CD14-positive monocyte (primary cell): Measurements from ENCODE around the gene PPP1R16B. TPM values are rescaled to one million over a fixed set of nuclear protein-coding genes. Genes with fewer than 3 reads are reported as not detected.

Source experiments
- DNase-seq, 3 donors: peaks; one replicate each; pipeline ENCODE4 v3.0.0-alpha.2; 2011 to 2022
- H2AFZ ChIP-seq: 2 replicates; pipeline ENCODE4 v1.6.0; 2012; ENCODE audit warnings: mild to moderate bottlenecking, low read depth, low read length, inconsistent platforms; ENCODE audit not compliant: insufficient read depth, poor library complexity, severe bottlenecking
- H3K27ac ChIP-seq, 2 donors: 1 replicate in 1 of 2; 2 replicates in 1 of 2; pipeline ENCODE4 v1.5.1; 2012 to 2013; ENCODE audit warnings: low read length in 2 of 2, control low read depth in 1 of 2, inconsistent platforms in 1 of 2, low read depth in 1 of 2, mild to moderate bottlenecking in 1 of 2
- H3K27me3 ChIP-seq, 2 donors: one replicate each; pipeline versions ENCODE4 v1.6.0 to v1.6.1; 2011 to 2013; ENCODE audit warnings: low read length in 2 of 2; ENCODE audit not compliant: control insufficient read depth in 2 of 2, insufficient read depth in 2 of 2
- H3K36me3 ChIP-seq, 2 donors: replicated peaks in 1 of 2; 1 replicate in 1 of 2; 2 replicates in 1 of 2; pipeline versions ENCODE4 v1.5.1 to v1.6.1; 2012 to 2013; ENCODE audit warnings: low read length in 2 of 2, control low read depth in 1 of 2, inconsistent platforms in 1 of 2, mild to moderate bottlenecking in 1 of 2; ENCODE audit not compliant: insufficient read depth in 2 of 2, control insufficient read depth in 1 of 2
- H3K4me1 ChIP-seq, 2 donors: 1 replicate in 1 of 2; 2 replicates in 1 of 2; pipeline versions ENCODE4 v1.5.1 to v1.6.1; 2012 to 2013; ENCODE audit warnings: low read length in 2 of 2, control low read depth in 1 of 2, inconsistent platforms in 1 of 2, mild to moderate bottlenecking in 1 of 2, moderate library complexity in 1 of 2; ENCODE audit not compliant: insufficient read depth in 2 of 2, control insufficient read depth in 1 of 2
- H3K4me2 ChIP-seq: replicated peaks from 2 replicates; pipeline ENCODE3; 2012; ENCODE audit warnings: low read length, moderate library complexity, mild to moderate bottlenecking; ENCODE audit not compliant: poor library complexity, severe bottlenecking; ENCODE audit errors: extremely low read depth
- H3K4me3 ChIP-seq, 3 experiments: fragments of 200-600 bp in 1 of 3; sonication (generic) in 1 of 3; replicated peaks in 1 of 3; 1 replicate in 2 of 3; 2 replicates in 1 of 3; pipeline ENCODE4 v1.5.1; 2011 to 2013; ENCODE audit warnings: low read length in 3 of 3, mild to moderate bottlenecking in 3 of 3, control low read depth in 2 of 3, low read depth in 2 of 3, inconsistent platforms in 1 of 3, moderate library complexity in 1 of 3
- H3K79me2 ChIP-seq: 2 replicates; pipeline ENCODE4 v1.6.0; 2012; ENCODE audit warnings: mild to moderate bottlenecking, control low read depth, inconsistent platforms, low read length, moderate library complexity; ENCODE audit not compliant: insufficient read depth
- H3K9ac ChIP-seq: 2 replicates; pipeline ENCODE4 v1.6.0; 2017; ENCODE audit warnings: low read length, mild to moderate bottlenecking; ENCODE audit not compliant: insufficient read depth, poor library complexity, severe bottlenecking
- H3K9me3 ChIP-seq, 2 donors: replicated peaks in 1 of 2; 1 replicate in 1 of 2; 2 replicates in 1 of 2; pipeline versions ENCODE4 v1.5.1 to v1.6.1; 2012 to 2013; ENCODE audit warnings: low read length in 2 of 2, control low read depth in 1 of 2; ENCODE audit not compliant: control insufficient read depth in 1 of 2, insufficient read depth in 1 of 2
- H4K20me1 ChIP-seq: 2 replicates; pipeline ENCODE4 v1.6.0; 2012; ENCODE audit warnings: mild to moderate bottlenecking, low read length, control low read depth, moderate library complexity; ENCODE audit not compliant: insufficient read depth
- H3K27ac Mint-ChIP-seq, 7 donors: one replicate each; pipeline ENCODE4 v1.8.0; 2020; ENCODE audit warnings: mild to moderate bottlenecking in 7 of 7, mixed read lengths in 7 of 7, moderate library complexity in 6 of 7, inconsistent platforms in 2 of 7
- H3K27me3 Mint-ChIP-seq, 3 donors: one replicate each; pipeline ENCODE4 v1.8.0; 2021 to 2022; ENCODE audit warnings: low read depth in 3 of 3, mild to moderate bottlenecking in 3 of 3, mixed read lengths in 3 of 3, moderate library complexity in 3 of 3, inconsistent platforms in 1 of 3
- H3K36me3 Mint-ChIP-seq, 2 donors: one replicate each; pipeline ENCODE4 v1.8.0; 2020; ENCODE audit warnings: mixed read lengths in 2 of 2, inconsistent platforms in 1 of 2, mild to moderate bottlenecking in 1 of 2
- H3K4me1 Mint-ChIP-seq: one replicate; pipeline ENCODE4 v1.8.0; 2020; ENCODE audit warnings: mild to moderate bottlenecking, mixed read lengths
- H3K4me3 Mint-ChIP-seq, 2 donors: one replicate each; pipeline ENCODE4 v1.8.0; 2020; ENCODE audit warnings: mild to moderate bottlenecking in 2 of 2, mixed read lengths in 2 of 2, moderate library complexity in 1 of 2
- H3K9me3 Mint-ChIP-seq, 7 donors: one replicate each; pipeline ENCODE4 v1.8.0; 2020 to 2022; ENCODE audit warnings: mixed read lengths in 7 of 7, mild to moderate bottlenecking in 6 of 7, moderate library complexity in 6 of 7, inconsistent platforms in 2 of 7
- WGBS: methylation state at CpG from one replicate; pipeline ENCODE4 v1.1.5; 2013; ENCODE audit warnings: missing lambda C conversion rate; ENCODE audit not compliant: insufficient coverage; 5-methylcytosine and 5-hydroxymethylcytosine counted together
- intact Hi-C, 2 donors: fragments of 100-400 bp; cut with micrococcal nuclease; formaldehyde crosslinking; loops; one replicate each; pipeline versions ENCODE4 v1.15.0 to v1.15.1; 2023
- polyA plus RNA-seq, 3 donors: library from polyadenylated mRNA; depleted of rRNA in 1 of 3; unstranded in 2 of 3; stranded (reverse) in 1 of 3; fragments of 300-500 nt in 2 of 3; fragments of >200 nt in 1 of 3; fragmentation: Illumina TruSeq in 2 of 3; gene quantifications; 1 replicate in 2 of 3; 2 replicates in 1 of 3; pipeline ENCODE4 v1.2.3, GENCODE V29; 2012 to 2021
- TF ChIP-seq, protein P1 (sequence below): fragments of 200-600 bp; IDR thresholded peaks from one replicate; pipeline ENCODE4 v1.8.0; 2022; ENCODE audit warnings: antibody characterized with exemption, mild to moderate bottlenecking

Gene PPP1R16B
- polyA plus RNA-seq, 3 donors, result 1.1 to 4.4 (median 1.4) TPM

- peaks cover 2 to 23% of the 10 kb centered on the region in 2 donors for H3K36me3 ChIP-seq
- no peaks in the 10 kb centered on the region for H3K79me2 ChIP-seq
- H3K4me2 ChIP-seq, result no peak overlapping the region
- TF ChIP-seq, protein P1, sequence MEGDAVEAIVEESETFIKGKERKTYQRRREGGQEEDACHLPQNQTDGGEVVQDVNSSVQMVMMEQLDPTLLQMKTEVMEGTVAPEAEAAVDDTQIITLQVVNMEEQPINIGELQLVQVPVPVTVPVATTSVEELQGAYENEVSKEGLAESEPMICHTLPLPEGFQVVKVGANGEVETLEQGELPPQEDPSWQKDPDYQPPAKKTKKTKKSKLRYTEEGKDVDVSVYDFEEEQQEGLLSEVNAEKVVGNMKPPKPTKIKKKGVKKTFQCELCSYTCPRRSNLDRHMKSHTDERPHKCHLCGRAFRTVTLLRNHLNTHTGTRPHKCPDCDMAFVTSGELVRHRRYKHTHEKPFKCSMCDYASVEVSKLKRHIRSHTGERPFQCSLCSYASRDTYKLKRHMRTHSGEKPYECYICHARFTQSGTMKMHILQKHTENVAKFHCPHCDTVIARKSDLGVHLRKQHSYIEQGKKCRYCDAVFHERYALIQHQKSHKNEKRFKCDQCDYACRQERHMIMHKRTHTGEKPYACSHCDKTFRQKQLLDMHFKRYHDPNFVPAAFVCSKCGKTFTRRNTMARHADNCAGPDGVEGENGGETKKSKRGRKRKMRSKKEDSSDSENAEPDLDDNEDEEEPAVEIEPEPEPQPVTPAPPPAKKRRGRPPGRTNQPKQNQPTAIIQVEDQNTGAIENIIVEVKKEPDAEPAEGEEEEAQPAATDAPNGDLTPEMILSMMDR, result no peak
- no peak overlapping the region for H2AFZ ChIP-seq
- no peak overlapping the region for H3K4me3 ChIP-seq
- Mint-ChIP-seq H3K4me1 (peaks cover 3% of the 10 kb centered on the region), H3K9me3 (peaks cover 0 to 4% (median 0%) of the 10 kb centered on the region in 7 donors), H3K27me3 (peaks cover 0 to 7% (median 2%) of the 10 kb centered on the region in 3 donors), H3K4me3 (no peak overlapping the region), H3K27ac (no peak overlapping the region), H3K36me3 (peaks cover 4 to 28% of the 10 kb centered on the region in 2 donors)
- H3K27ac ChIP-seq, result no peak overlapping the region
- peaks cover 3% of the 10 kb centered on the region in 2 donors for H3K4me1 ChIP-seq
- H3K9me3 ChIP-seq, result no peaks in the 10 kb centered on the region
- no peaks in the 10 kb centered on the region for H3K27me3 ChIP-seq
- 91% methylated on average over 7 of the region's 9 CpGs for WGBS
- DNase-seq, result no peak
- H3K9ac ChIP-seq, result no peak overlapping the region
- intact Hi-C loops, result no loop called here
- H4K20me1 ChIP-seq, result no peaks in the 10 kb centered on the region
Observed at GRCh38 chr20:38920851-38921250, 115.4 kb downstream of the PPP1R16B start.

- Histone ChIP-seq H3K9me3 (no peaks in the 10 kb centered on the region), H3K4me2 (no peak overlapping the region), H2AFZ (no peak overlapping the region), H3K9ac (no peak overlapping the region), H3K4me1 (peaks cover 25 to 31% of the 10 kb centered on the region in 2 donors), H4K20me1 (no peaks in the 10 kb centered on the region), H3K4me3 (no peak overlapping the region), H3K27ac (no peak overlapping the region), H3K27me3 (no peaks in the 10 kb centered on the region), H3K36me3 (peaks cover 0 to 1% of the 10 kb centered on the region in 2 donors), H3K79me2 (peaks cover 32% of the 10 kb centered on the region)
- no peak for DNase-seq
- WGBS, result 96% methylated on average over 2 of the region's 2 CpGs
- TF ChIP-seq, protein P1, result no peak
- Mint-ChIP-seq H3K4me1 (peaks cover 28% of the 10 kb centered on the region), H3K36me3 (peaks cover 0 to 6% of the 10 kb centered on the region in 2 donors), H3K27ac (peak overlapping the region in 2 of 7 donors; percentile 0 to 20), H3K27me3 (no peaks in the 10 kb centered on the region), H3K9me3 (peaks cover 0 to 5% (median 0%) of the 10 kb centered on the region in 7 donors), H3K4me3 (no peak overlapping the region)
- intact Hi-C loops, result loop anchor here in 1 of 2 donors (5.0 kb wide), 1 partner anchor 38 kb away; the partner anchor contains the start of gene DHX35
Observed at GRCh38 chr20:38924718-38925117, 119.2 kb downstream of the PPP1R16B start.
